CD4-positive, alpha-beta T cell treated with Interleukin-17A for 4 hours (primary cell): ENCODE measurements around the gene ARHGAP44.
"Not testable (repeated sequence)": the region's sequence is repeated elsewhere in the genome, so short reads cannot be mapped to it uniquely, and the experiment has no call there.

Experiments used
- DNase-seq: peaks from one replicate; pipeline ENCODE4 v3.0.0-alpha.2; 2020; ENCODE audit warnings: mixed read lengths

ARHGAP44 gene

DNA sequence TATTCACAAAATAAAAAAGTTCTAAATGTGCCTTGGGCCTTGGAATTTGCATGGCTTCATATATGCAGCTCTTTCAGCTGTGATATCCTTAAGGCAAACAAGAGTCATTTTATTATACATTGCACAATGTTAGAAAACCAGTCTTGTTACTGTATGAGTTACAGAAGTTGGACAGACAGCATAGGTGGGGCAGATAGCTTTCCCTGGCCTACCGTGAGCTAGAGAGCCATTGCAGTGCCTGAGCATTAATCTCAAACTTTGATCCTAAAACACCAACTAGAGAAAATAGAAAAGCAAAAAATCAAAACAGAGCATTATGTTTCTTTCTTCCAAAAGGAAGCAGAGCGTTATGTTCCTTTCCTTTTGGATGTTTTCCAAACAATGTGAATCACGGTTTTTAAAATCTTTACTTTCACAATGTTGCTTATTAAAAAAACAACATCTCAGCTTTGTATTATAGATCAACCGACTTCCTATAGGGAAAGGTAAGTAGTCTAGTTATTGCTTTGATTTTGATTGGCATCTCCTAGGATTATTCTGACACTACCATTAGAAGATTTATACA is 32.2 kb downstream of the ARHGAP44 start:
- DNase-seq, result no peak

DNA sequence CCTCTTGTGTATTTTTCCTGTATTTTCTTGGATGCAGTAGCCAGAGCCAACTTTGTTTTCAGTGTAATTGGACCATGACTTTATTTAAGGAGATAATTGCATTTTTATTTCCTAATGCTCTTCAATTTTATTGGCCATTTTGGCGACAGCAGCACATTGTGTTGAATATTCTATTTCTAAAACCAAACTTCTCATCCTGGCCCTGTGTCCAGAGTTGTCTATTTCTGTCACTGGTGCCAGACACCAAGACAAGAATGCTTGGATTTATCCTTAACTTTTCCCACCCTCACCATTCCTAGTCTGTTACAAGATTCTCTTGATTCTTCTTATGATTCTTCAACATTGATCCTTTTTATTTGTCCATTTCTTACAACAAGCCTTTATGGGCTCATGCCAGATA is 37.1 kb downstream of the ARHGAP44 start:
- no peak for DNase-seq

DNA sequence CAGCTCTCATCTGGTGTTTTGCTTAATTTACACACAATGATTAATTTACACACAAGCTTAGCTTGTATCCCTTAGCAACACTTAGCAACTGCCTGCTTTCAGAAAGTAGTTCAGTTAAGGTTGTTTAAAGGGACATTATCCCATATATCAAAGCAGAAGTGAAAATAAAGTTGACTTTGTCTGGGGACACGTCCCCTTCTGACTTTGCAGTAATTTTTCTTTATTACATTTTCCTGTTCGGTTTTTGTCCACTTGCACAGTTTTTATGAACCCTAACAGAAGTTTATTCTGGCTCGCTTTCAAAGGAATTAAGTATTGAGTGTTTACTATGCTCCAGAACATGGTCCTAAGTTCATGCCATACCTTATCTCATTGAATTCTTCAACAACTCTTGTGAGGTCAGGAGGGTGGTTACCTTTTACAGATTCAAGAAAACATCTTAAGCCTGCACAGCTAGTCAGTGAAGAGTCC is 41.5 kb downstream of the ARHGAP44 start:
- no peak for DNase-seq

DNA sequence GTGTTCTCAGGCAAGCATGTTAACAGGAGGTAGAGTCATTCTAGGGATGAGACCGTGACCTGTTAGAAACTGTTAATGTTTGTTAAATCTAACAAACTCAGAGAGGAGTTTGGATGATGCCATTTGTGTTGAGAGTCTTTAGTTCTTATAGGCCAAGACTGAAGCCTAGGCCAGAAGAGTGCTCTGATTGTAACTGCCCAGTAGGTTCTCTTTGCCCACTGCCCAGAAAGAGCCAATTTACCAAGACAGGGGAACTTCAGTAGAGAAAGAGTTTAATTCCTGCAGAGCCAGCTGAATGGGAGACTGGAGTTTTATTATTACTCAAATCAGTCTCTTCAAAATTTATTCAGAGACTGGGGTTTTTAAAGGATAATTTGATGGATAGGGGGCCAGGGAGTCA is 42.5 kb downstream of the ARHGAP44 start:
- no peak for DNase-seq

DNA sequence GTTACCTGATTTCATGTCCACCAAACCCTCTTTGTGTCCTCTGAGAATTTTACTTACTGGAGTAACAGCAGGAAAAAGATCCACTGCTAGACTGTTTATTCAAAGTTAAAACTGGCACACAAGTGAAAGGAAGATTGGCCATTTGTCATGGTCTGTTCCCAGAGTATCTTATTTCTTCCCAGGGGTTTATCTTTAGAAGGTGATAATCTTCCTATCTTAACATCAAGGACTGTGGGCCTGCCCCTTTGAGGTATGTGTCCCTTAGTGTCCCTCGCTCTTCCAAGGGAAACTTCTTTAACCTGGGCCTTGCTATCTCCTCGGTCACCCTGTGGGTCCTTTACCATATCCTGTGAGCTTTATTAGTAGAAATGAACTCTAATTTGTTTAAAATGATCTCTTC is 49.7 kb downstream of the ARHGAP44 start:
- DNase-seq, result no peak

DNA sequence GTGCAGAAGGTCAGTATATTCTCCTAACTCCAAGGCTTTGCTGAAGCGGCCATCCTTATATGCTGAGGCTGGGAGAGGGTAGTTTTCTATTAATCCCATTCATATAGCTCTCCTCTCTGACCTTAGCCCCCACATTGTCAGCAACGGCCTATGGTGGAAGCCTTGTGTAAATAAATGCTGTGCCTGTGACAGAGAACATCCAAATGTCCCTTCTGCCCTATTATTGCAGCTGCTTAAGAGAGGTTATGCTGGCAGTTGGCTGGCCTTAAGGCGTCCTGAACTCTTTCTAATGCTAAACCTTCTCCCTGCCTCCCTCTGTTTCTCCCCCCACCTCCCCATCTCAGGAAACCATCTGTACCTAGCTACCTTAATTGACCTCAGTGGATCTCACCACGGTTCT is 53.6 kb downstream of the ARHGAP44 start:
- no peak for DNase-seq

DNA sequence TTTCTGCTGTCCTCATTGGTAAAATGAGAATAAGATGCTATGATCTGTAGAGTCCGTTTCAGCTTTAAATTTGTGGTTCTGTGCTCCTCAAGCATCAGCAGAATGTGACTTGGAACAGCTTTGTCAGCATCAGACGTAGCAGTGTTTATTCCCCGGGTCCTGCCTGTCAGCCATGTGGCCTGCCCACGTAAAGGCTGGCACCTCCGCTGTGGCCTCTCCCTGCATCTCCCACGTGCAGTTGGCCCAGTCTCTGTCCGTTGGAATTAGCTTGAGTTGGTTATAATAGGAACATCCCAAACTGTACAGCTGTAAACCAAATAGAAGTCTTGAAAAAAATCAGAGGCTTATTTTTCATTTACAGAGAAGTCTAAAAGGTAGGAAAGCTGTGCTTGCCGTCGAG is 61.7 kb downstream of the ARHGAP44 start:
- no peak for DNase-seq

DNA sequence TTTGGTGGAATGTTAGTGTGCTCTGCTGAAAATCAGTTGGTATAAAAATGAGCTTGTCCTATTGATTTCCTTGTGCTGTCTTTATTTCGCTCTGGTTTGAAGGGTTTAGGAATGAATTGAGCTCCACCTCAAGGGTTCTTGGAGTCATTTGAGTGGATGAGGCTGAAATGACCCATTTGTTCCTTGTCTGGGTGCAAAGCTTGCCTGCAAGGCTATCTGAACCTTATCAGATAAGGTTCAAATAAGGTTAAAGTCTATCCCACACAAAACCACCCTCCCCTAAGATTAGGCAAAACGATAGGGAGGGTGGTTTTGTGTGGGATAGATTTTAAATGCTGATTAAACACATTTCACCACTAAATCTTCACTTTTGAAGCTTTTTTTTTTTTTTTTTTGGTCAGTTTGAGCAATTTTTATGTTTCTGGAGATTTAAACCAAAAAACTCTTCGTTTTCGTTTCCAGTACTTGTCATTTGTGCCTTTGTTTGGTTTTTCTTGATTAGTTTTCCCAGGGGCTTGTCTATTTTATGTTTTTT is 62.7 kb downstream of the ARHGAP44 start:
- DNase-seq, result no peak

DNA sequence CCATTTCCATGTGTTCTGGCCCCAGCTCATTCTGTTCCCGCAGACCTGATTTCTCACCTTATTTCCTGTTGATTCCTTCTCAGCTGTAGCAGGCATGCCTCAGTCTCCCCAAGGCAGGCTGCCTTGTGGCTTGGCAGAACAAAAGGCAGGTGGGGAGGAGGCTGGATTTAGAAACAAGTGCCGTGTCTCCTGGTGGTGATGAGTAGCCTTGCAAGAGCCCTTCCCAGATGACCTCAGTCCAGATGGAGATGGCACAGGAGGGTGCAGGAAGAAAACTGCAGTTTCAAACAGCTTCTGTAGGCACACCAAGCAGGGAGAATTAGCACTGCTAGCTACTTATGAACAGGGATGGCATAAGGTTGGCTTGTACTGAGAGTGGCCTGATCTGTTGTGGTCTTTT is 64.6 kb downstream of the ARHGAP44 start:
- DNase-seq, result no peak

DNA sequence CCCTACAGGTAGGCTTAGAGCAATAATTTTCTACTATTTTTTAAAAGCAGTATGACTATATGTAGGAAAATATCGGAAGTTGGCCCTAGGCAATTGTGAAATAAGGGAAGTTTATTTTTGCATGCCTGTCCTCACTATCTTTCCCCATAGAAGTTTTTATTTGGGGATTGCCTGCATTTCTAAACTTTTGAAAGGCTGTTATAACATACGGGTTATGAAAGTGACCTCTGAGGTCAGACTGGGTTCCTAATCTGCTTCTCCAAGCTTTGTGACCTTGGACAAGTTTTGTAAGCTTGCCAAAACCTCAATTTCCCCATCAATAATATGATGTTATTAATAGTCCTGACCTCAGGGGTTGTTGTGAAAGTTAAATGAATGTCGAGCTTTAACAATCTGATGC is 67.1 kb downstream of the ARHGAP44 start:
- DNase-seq, result no peak

DNA sequence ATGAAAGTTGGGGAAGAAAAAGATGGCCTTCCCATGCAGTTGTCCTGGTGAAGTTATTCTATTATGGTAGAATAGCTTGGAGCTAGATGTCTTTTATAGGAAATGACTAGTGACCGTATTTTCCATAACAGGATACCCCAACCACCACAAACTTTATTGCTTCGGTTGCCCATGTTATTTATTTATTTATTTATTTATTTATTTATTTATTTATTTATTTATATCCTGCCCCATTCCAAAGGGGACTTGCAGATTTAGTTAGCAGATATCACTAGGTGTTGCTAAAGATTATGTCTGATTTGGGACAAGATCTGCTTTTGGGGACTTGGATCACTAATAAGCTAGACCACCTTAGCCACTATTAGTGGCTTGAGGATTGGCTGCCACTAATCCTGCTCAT is 68.3 kb downstream of the ARHGAP44 start:
- DNase-seq, result no peak

DNA sequence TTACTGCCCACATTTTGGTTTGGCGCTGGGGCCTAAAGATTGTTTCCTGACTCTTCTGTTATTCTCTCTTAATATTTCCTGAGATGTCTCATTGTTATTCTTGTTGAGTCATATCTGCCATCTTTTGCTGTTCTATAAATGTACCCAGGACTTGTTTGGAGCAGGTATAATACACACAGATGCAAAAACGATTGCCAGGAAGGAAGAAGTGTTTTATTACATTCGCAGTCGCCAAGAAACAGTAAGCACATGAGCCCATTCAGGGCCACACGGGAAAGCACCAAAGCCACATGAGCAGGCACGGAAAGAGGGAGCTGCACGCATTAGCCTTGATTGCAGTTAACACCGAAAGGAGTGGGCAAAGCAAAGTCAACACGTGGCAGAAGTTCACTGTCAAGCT is 70.2 kb downstream of the ARHGAP44 start:
- no peak for DNase-seq

DNA sequence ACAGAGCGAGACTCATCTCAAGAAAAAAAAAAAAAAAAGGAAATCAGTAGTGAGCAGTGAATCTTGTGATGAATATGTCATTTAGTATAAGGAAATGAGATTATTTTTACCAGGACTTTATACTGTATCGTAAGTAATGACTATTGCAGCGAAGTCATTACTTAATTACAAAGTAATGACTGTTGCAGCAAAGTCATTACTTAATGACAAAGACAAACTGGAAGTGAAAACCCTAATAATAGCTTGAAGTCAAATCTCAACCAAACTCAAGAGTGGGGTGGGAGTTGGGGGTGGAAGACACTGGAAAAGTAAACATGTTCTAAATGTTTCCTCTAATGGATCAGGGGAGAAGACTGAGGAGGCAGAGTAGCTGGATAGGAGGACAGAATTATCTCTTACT is 76.5 kb downstream of the ARHGAP44 start:
- no peak for DNase-seq

DNA sequence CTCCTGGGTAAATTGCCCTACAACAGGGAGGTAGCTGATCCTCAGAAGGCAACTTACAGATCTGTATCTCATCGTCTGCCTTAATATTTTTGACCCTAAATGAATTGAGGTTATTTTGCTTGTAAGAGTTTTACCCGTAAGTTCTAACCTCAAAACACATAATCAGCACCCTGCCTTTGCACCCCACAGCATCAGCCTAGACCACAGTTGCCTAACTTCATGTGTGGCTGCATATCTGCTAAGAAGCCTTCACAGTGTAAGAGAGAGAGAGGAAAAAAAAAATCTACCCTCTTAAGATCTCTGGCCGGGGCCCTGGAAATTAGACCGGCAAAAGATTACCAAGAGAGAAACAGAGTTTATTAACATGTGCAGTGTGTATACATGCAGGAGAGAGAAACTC is 76.9 kb downstream of the ARHGAP44 start:
- DNase-seq, result no peak

DNA sequence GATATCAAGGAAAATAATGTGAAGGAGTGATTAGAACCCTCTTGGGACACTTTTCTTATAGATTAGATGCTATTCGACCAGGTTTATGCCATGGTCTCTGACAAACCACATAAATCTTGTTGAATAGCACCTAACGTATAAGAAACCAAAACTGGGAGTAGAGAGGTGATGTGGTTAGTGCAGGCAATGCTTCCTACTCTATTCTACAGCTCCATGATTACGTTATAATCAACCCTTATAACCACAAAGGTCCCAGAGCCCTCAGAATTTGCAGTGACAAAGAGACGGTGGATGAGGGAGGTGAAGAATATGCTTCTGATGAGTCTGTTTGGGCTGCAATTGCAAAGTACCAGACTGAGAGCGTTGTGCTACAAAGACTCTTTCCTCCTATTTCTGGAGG is 78.4 kb downstream of the ARHGAP44 start:
- DNase-seq, result no peak

DNA sequence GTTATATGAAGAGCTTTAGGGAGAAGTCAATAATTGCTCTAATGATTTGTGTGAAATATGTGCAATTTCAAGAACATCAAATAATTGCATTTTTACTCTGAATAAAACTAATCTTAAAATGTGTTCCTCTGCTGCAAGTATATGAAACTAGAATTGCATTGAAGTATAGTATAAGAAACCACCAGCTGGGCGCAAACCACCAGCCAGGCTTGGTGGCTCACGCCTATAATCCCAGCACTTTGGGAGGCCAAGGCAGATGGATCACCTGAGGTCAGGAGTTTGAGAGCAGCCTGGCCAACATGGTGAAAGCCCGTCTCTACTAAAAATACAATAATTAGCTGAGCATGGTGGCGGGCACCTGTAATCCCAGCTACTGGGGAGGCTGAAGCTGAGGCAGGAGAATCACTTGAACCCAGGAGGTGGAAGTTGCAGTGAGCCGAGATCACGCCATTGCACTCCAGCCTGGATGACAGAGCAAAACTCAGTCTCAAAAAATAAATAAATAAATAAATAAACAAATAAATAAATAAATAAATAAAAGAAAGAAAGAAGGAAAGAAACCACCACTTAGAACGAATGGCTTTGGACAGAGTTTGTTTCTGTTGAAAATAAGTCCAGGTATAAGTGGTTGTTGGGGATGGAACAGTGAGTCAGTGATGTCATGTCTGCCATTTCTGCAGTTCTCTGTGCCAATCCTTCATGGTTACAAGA is 84.3 kb downstream of the ARHGAP44 start:
- DNase-seq, result not testable (repeated sequence)

DNA sequence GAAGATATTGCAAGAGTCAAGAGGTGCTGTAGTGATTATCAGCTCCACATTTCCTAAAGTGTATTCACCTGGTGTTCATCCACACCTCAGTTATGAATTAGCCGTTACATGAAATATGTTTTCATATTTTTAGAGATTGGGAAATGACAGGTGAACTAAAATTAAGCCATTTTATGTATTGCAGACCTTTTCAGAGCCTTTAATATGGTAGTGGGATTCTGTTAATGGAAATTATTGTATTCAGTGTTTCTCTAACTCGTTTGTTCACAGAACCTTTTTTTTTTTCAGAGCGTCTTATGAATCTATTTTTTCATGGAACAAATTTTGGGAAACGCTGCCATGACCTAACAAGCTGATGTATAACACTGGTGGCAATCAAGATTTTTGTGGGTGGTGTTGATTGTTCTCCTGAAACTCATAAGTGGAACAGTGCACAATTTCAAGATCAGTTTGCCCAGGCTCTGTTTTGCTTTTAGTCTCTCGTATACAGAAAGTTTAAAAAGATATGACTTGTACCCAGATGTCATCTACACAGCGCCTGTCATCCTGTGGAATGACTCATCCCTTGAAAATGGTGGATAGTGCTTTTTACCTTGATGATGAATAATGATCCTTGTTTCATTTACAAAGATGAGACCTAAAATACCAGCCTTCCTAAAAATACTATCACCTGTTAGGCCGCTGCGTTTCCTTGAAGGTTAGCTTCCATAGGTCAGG is 88.8 kb downstream of the ARHGAP44 start:
- DNase-seq, result no peak

DNA sequence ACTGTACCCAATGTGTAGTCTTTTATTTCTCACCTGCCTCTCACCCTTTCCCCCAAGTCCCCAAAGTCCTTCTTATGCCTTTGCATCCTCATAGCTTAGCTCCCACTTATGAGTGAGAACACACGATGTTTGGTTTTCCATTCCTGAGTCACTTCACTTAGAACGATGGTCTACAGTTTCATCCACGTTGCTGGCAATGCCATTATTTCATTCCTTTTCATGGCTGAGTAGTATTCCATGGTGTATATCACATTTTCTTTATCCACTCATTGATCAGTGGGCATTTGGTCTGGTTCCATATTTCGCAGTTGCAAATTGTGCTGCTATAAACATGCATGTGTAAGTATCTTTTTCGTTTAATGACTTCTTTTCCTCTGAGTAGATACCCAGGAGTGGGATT is 89.8 kb downstream of the ARHGAP44 start:
- not testable (repeated sequence) for DNase-seq

DNA sequence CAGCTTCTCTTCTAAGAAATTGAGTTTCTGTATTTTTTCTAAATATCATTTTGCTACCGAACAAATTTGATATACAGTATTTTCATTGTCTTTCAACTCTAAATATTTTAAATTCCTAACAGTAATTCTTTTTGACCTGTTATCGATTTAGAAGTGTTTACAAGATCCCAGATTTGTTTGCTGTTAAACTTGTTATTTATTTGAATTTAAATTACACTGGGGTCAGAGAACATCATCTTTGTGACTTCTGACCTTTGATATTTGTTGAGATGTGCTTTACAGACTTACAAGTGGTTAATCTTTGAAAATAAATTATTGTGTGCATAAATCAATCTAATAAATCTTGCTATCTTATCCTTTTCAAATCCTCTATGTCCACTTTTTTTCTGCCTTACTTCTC is 94.2 kb downstream of the ARHGAP44 start:
- no peak for DNase-seq

DNA sequence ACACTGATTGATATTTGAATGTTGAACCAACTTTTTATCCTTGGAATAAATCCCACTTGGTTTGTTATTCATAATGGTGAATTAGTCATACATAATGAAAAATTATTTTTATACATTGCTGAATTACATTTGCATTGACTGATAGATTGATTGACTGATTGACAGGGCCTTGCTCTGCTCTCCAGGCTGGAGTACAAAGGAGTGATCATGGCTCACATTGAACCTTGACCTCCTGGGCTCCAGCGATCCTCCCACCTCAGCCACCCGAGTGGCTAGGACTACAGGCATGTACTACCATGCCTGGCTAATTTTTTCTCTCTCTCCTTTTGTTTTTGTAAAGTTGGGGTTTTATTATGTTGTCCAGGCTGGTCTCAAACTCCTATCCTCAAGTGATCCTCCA is 97.8 kb downstream of the ARHGAP44 start:
- DNase-seq, result no peak

DNA sequence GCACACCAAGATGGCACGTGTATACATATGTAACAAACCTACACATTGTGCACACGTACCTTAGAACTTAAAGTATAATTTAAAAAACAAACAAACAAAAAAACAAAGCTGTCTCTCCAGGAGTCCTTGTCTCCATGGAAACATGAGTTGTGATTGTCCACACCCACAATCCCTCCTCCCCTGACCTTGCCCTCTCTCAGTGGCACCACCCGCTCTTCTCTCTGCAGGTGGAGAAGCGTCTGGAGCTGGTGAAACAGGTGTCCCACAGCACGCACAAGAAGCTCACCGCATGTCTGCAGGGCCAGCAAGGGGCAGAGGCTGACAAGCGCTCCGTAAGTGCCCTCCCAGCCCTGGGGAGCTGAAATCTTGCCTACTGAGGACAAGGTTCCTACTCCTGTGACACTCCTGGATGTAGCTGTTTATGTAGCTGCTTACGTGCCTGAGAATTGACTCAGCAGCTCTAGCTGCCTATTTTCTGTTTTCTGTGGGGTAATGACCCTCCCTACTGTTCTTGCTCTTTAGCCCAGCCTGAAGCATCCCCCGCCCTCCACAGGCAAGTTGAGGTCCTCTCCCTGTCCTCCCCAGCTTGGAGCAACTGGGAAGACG is 107.0 kb downstream of the ARHGAP44 start:
- no peak for DNase-seq

DNA sequence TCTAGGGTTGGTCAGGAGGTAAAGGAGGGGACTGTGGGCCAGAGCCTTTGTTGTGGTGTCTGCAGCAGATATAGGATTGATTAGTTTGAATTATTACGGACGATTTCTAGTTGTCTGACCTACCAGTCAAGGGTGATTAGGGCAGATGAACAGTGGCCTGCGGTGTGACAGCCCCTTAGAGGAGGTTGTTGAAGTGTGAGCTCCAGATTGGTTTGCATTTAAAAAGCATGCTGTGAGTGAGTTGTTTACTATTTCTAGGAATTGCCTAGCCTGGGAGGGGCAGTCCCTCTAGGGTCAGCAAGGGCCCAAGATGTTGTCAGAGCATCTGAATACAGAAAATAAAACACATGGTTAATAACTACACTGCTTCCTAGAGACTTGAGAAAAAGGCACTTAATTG is 108.8 kb downstream of the ARHGAP44 start:
- no peak for DNase-seq

DNA sequence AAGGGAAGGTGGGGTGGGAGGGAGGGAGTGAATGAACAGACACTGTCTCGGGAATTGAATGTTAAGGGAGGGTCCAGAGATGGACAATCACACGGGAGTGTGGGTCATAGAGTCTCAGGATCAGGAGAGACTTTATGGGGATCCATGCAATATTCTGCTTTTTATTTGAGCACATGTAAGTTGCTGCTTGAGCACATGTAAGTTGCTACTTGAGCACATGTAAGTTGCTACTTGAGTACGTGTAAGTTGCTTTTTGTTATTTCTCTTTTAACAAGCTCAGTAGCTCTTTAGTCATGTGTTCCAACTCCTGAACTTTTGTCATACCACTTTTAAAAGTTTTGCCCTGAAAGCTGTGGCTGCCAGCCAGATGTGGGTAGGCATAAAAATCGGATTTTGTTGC is 110.3 kb downstream of the ARHGAP44 start:
- DNase-seq, result no peak

DNA sequence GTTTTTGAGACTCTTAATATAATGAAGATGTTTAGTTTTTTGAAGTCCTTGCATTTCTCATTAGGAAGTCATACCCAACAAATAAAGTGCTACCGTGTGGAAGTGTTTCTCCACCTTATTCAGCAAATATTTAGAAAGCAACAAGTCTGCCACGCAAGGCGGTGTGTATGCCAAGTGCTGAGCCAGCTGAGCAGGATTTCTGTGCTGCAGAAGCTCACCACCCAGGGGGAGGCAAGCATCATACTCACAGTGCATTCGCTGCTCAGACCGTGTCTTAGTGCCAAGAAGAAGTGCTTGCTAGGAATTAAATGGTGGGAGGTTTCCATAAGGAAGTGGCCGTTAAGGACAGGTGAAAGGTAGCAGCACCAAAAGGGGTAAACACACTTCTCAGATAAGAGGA is 111.2 kb downstream of the ARHGAP44 start:
- DNase-seq, result no peak
